G401.6 (cell line): ENCODE results near the gene CAMK1D.

Experiments
- FAIRE-seq: peaks from 2 replicates; lab custom pipeline; 2012; peaks lifted over from hg19 to GRCh38; lab: Jason Lieb, UNC

The CAMK1D gene

GRCh38 chr10:12597788-12598765, 248.7 kb downstream of the CAMK1D start:
- FAIRE-seq, result no peak

GRCh38 chr10:12600652-12601051, 251.3 kb downstream of the CAMK1D start:
- FAIRE-seq, result no peak

GRCh38 chr10:12602521-12602920, 253.2 kb downstream of the CAMK1D start:
- FAIRE-seq, result no peak

- FAIRE-seq, result no peak
Observed at GRCh38 chr10:12603766-12604470, 254.6 kb downstream of the CAMK1D start.

- no peak for FAIRE-seq
Observed at GRCh38 chr10:12605580-12606405, 256.4 kb downstream of the CAMK1D start.

GRCh38 chr10:12606461-12606860, 257.1 kb downstream of the CAMK1D start:
- FAIRE-seq, result no peak

GRCh38 chr10:12608761-12609160, 259.4 kb downstream of the CAMK1D start:
- FAIRE-seq, result no peak

GRCh38 chr10:12609435-12609834, 260.1 kb downstream of the CAMK1D start:
- FAIRE-seq, result no peak

GRCh38 chr10:12613136-12613535, 263.8 kb downstream of the CAMK1D start:
- FAIRE-seq, result no peak

- no peak for FAIRE-seq
Observed at GRCh38 chr10:12614177-12614995, 265.0 kb downstream of the CAMK1D start.

- FAIRE-seq, result no peak
Observed at GRCh38 chr10:12615296-12616220, 266.2 kb downstream of the CAMK1D start.

GRCh38 chr10:12617191-12618175, 268.1 kb downstream of the CAMK1D start:
- no peak for FAIRE-seq

GRCh38 chr10:12622016-12622415, 272.7 kb downstream of the CAMK1D start:
- FAIRE-seq, result no peak

- FAIRE-seq, result no peak
Observed at GRCh38 chr10:12622691-12623090, 273.3 kb downstream of the CAMK1D start.

GRCh38 chr10:12625393-12626023, 276.2 kb downstream of the CAMK1D start:
- no peak for FAIRE-seq

GRCh38 chr10:12628153-12628552, 278.8 kb downstream of the CAMK1D start:
- no peak for FAIRE-seq

GRCh38 chr10:12628964-12629766, 279.8 kb downstream of the CAMK1D start:
- no peak for FAIRE-seq

GRCh38 chr10:12629767-12630165, 280.4 kb downstream of the CAMK1D start:
- no peak for FAIRE-seq
